HEK293T (cell line): ENCODE measurements around the gene ZNF740.

Source experiments
- CTBP1 ChIP-seq: fragments of 450-650 bp; IDR thresholded peaks from 2 replicates; pipeline ENCODE4 v1.6.1; 2016; ENCODE audit warnings: borderline replicate concordance
- ELF4 ChIP-seq: fragments of 450-650 bp; IDR thresholded peaks from 2 replicates; pipeline ENCODE4 v1.6.1; 2017; ENCODE audit warnings: antibody characterized with exemption
- FOXA1 ChIP-seq: fragments of 450-650 bp; IDR thresholded peaks from 2 replicates; pipeline ENCODE4 v1.6.1; 2016; ENCODE audit warnings: mild to moderate bottlenecking
- FOXK2 ChIP-seq: fragments of 450-650 bp; IDR thresholded peaks from 2 replicates; pipeline ENCODE4 v1.6.1; 2016; ENCODE audit warnings: mild to moderate bottlenecking
- FOXM1 ChIP-seq: fragments of 450-650 bp; IDR thresholded peaks from 2 replicates; pipeline ENCODE4 v1.6.1; 2017; ENCODE audit warnings: mild to moderate bottlenecking, borderline replicate concordance
- HDGF ChIP-seq: fragments of 450-650 bp; IDR thresholded peaks from 2 replicates; pipeline ENCODE4 v1.6.1; 2017; ENCODE audit warnings: antibody characterized with exemption, borderline replicate concordance
- L3MBTL2 ChIP-seq: fragments of 450-650 bp; conservative IDR thresholded peaks from 2 replicates; pipeline ENCODE4 v1.6.1; 2016; ENCODE audit warnings: mild to moderate bottlenecking
- LEF1 ChIP-seq: fragments of 450-650 bp; IDR thresholded peaks from 2 replicates; pipeline ENCODE4 v1.6.1; 2017; ENCODE audit warnings: mild to moderate bottlenecking, borderline replicate concordance
- NFRKB ChIP-seq: fragments of 450-650 bp; IDR thresholded peaks from 2 replicates; pipeline ENCODE4 v1.6.1; 2016; ENCODE audit warnings: mild to moderate bottlenecking, moderate library complexity
- PKNOX1 ChIP-seq: fragments of 450-650 bp; IDR thresholded peaks from 2 replicates; pipeline ENCODE4 v1.6.1; 2016
- SP1 ChIP-seq: fragments of 450-650 bp; IDR thresholded peaks from 2 replicates; pipeline ENCODE4 v1.6.1; 2017
- SUZ12 ChIP-seq: fragments of 450-650 bp; IDR thresholded peaks from 2 replicates; pipeline ENCODE4 v1.6.1; 2016; ENCODE audit warnings: mild to moderate bottlenecking
- TARDBP ChIP-seq: fragments of 450-650 bp; IDR thresholded peaks from 2 replicates; pipeline ENCODE4 v1.6.1; 2016
- ZNF384 ChIP-seq: fragments of 450-650 bp; IDR thresholded peaks from 2 replicates; pipeline ENCODE4 v1.6.1; 2016

DNA sequence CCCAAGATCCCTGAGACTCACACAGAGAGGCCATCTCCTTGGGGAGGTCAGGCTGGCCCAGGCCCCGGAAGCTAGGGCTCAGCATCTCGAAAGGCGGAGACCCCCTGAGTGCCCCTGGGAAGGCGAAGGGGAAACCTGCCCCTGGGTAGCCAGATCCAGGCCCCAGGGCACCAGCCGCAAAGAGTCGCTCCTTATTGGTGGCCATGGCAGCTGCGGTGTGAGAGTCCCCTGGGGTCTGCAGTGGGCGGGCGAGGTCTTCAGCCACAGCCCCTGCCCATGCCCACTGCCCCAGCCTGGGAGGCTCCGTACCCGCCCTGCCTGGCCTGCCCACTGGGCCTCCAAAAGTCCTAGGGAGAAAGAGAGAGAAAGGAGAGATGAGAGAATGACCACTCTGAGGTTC lies 46.8 kb downstream of the ZNF740 start:
- TF ChIP-seq ZNF384 = no peak
- no peak for TF ChIP-seq ELF4
- TF ChIP-seq FOXM1 = no peak
- no peak for TF ChIP-seq FOXA1
- no peak for TF ChIP-seq FOXK2
- no peak for TF ChIP-seq TARDBP
- TF ChIP-seq LEF1 = no peak
- no peak for TF ChIP-seq L3MBTL2
- TF ChIP-seq PKNOX1 = no peak
- no peak for TF ChIP-seq HDGF
- TF ChIP-seq NFRKB = no peak
- TF ChIP-seq SP1 = no peak
- no peak for TF ChIP-seq CTBP1
- no peak for TF ChIP-seq SUZ12
